OCI-LY1 (cell line): ENCODE results near the gene TTC24.

Source experiments
- EZH2 ChIP-seq: fragments of 200-600 bp; sonication (generic), shearing (Covaris generic); IDR thresholded peaks from 2 replicates; pipeline ENCODE4 v1.8.0; 2017; ENCODE audit warnings: borderline replicate concordance, mixed run types, mild to moderate bottlenecking, antibody characterized with exemption, low read length, moderate library complexity, mixed read lengths
- TF ChIP-seq, protein P1 (sequence below): fragments of 200-600 bp; sonication (generic), shearing (Covaris generic); IDR thresholded peaks from 2 replicates; pipeline ENCODE4 v1.5.1; 2017; ENCODE audit warnings: mild to moderate bottlenecking, antibody characterized with exemption, low read length, moderate library complexity, mixed read lengths

DNA sequence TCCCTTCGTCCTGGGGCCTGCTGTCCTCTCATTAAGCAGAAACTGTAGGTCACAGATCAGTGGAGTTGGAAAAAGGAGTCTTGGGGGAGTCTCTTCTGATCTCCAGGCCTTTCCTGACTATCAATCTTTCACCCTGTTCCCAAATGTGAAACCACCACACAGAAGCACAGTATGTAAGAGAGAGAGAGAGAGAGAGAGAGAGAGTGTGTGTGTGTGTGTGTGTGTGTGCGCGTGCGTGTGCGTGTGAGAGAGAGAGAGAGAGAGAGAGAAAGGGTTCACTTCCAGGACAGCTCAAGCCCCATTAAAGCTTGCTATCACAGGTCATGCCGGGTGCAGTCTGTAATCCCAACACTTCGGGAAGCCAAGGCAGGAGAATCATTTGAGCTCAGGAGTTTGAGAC lies 1.5 kb upstream of the TTC24 start:
- TF ChIP-seq, protein P1, sequence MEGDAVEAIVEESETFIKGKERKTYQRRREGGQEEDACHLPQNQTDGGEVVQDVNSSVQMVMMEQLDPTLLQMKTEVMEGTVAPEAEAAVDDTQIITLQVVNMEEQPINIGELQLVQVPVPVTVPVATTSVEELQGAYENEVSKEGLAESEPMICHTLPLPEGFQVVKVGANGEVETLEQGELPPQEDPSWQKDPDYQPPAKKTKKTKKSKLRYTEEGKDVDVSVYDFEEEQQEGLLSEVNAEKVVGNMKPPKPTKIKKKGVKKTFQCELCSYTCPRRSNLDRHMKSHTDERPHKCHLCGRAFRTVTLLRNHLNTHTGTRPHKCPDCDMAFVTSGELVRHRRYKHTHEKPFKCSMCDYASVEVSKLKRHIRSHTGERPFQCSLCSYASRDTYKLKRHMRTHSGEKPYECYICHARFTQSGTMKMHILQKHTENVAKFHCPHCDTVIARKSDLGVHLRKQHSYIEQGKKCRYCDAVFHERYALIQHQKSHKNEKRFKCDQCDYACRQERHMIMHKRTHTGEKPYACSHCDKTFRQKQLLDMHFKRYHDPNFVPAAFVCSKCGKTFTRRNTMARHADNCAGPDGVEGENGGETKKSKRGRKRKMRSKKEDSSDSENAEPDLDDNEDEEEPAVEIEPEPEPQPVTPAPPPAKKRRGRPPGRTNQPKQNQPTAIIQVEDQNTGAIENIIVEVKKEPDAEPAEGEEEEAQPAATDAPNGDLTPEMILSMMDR: no peak
- TF ChIP-seq EZH2: no peak
